ENCODE results near the gene RXRA. TPM values are rescaled to one million over a fixed set of nuclear protein-coding genes. Genes with fewer than 3 reads are reported as not detected.

The RXRA gene
- total and polyA plus RNA-seq, 2 of the 13 experiments (the other 11 are each of a cell fraction or from before 2014, with no cell fraction given): 18.9 to 29.2 TPM

DNA sequence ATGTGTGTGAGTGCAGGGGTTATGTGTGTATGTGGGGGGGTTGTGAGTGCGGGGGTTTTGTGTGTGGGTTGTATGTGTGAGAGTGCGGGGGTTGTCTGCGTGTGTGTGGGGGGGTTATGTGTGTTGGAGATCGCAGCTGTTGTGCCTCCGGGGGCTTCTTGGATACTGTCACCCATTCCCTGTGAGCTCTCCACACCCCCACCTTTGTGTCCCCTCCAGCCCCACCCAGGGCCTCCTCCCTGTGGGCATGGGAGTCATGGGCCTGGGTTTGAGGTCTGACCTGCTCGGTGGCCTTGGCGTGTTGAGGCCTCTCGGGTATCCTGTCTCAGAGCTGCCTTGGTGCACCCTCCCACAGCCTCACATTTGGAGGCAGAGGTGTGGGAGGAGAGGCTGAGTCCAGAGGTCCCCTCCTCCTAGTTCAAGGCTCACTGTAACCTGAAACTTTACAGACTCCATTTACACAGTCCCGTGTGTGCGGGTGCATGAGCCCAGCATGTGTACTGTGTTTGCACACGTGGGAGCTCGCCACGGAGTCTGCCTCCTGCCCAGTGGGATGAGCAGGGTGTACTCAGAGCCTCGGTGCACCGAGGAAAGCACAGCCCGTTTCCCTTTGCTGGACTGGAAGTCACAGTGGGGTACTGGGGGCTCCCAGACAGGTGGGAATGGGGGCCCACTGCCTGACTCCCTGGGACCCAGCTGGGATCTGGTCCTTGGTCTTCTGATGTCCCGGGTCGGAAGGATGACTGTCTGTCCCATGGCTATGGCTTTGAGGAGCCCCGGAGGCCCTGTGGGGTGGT lies 43.4 kb downstream of the RXRA start (continued):
- TF ChIP-seq ZNF780A (CRISPR knock-in tag; IDR thresholded peaks at IDR 0.05) (no peak), SRSF1 (optimal IDR thresholded peaks at IDR 0.05; ENCODE audit: low read depth, low read length) (no peak), LCORL (IDR thresholded peaks at IDR 0.05) (no peak), LCORL (CRISPR knock-in tag; IDR thresholded peaks at IDR 0.05) (peak; percentile 90), ZNF776 (CRISPR knock-in tag; IDR thresholded peaks at IDR 0.05) (no peak), IKZF4 (CRISPR knock-in tag; IDR thresholded peaks at IDR 0.05; ENCODE audit: borderline replicate concordance, low read depth, not compliant biosample characterization) (peak; percentile 44), SNAI1 (CRISPR knock-in tag; IDR thresholded peaks at IDR 0.05; ENCODE audit: borderline replicate concordance) (no peak), ZKSCAN1 (IDR thresholded peaks at IDR 0.05; ENCODE audit: low read length) (no peak), NFYB (CRISPR knock-in tag; IDR thresholded peaks at IDR 0.05) (no peak), ATF7-NPFF (CRISPR knock-in tag; IDR thresholded peaks at IDR 0.05; ENCODE audit: low read depth) (no peak; the same call in 1 of the 2 replicates), GATAD2A (CRISPR knock-in tag; IDR thresholded peaks at IDR 0.05) (peak; percentile 84)
- TF ChIP-seq, protein P1, sequence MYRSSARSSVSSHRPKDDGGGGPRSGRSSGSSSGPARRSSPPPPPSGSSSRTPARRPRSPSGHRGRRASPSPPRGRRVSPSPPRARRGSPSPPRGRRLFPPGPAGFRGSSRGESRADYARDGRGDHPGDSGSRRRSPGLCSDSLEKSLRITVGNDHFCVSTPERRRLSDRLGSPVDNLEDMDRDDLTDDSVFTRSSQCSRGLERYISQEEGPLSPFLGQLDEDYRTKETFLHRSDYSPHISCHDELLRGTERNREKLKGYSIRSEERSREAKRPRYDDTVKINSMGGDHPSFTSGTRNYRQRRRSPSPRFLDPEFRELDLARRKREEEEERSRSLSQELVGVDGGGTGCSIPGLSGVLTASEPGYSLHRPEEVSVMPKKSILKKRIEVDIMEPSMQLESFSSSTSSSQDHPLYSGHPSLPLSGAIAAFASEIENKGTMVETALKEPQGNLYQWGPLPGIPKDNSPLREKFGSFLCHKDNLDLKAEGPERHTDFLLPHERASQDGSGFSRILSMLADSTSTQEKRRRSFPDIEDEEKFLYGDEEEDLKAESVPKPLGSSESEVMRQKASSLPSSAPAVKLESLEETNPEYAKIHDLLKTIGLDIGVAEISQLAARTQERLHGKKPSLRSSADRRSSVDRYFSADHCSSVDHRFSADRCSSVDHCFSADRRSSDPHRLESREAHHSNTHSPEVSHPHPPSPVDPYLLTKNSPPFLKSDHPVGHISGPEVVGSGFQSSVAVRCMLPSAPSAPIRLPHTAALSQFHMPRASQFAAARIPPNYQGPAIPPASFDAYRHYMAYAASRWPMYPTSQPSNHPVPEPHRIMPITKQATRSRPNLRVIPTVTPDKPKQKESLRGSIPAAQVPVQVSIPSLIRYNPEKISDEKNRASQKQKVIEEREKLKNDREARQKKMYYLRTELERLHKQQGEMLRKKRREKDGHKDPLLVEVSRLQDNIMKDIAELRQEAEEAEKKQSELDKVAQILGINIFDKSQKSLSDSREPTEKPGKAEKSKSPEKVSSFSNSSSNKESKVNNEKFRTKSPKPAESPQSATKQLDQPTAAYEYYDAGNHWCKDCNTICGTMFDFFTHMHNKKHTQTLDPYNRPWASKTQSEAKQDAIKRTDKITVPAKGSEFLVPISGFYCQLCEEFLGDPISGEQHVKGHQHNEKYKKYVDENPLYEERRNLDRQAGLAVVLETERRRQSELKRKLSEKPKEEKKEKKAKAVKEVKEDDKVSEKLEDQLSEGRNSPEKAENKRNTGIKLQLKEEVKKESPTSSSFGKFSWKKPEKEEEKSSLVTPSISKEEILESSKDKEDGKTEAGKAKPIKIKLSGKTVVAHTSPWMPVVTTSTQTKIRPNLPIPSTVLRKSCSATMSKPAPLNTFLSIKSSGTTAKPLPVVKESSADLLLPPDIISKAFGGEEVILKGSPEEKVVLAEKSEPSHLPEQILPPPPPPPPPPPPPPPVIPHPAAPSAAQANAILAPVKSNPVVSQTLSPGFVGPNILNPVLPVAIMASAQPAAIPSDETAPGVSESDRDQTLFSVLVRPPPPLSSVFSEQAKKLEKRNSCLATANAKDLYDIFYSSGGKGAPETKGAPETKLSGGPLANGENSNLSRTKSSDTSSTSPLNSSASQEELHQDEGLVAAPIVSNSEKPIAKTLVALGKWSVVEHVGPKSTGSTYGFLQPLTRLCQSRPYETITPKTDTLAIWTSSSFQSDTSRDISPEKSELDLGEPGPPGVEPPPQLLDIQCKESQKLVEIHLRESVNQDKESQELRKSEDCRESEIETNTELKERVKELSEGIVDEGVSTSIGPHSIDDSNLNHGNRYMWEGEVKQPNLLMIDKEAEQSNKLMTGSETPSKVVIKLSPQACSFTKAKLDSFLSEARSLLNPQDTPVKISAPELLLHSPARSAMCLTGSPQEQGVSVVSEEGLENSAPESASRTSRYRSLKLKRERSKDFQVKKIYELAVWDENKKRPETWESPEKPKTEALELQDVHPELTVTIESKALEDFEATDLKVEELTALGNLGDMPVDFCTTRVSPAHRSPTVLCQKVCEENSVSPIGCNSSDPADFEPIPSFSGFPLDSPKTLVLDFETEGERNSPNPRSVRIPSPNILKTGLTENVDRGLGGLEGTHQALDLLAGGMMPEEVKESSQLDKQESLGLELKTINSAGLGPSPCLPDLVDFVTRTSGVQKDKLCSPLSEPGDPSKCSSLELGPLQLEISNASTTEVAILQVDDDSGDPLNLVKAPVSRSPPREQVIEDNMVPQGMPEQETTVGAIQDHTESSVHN (CRISPR knock-in tag; IDR thresholded peaks at IDR 0.05): 0 out of 2 replicates have a peak, but pooled peaks have one; percentile 52
- TF ChIP-seq, protein P2, sequence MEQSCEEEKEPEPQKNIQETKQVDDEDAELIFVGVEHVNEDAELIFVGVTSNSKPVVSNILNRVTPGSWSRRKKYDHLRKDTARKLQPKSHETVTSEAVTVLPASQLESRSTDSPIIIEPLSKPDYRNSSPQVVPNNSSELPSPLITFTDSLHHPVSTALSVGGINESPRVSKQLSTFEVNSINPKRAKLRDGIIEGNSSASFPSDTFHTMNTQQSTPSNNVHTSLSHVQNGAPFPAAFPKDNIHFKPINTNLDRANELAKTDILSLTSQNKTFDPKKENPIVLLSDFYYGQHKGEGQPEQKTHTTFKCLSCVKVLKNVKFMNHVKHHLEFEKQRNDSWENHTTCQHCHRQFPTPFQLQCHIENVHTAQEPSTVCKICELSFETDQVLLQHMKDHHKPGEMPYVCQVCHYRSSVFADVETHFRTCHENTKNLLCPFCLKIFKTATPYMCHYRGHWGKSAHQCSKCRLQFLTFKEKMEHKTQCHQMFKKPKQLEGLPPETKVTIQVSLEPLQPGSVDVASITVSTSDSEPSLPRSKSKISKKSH (CRISPR knock-in tag; IDR thresholded peaks at IDR 0.05; ENCODE audit: borderline replicate concordance): 0 out of 2 replicates have a peak, but pooled peaks have one; percentile 17
- TF ChIP-seq, protein P3, sequence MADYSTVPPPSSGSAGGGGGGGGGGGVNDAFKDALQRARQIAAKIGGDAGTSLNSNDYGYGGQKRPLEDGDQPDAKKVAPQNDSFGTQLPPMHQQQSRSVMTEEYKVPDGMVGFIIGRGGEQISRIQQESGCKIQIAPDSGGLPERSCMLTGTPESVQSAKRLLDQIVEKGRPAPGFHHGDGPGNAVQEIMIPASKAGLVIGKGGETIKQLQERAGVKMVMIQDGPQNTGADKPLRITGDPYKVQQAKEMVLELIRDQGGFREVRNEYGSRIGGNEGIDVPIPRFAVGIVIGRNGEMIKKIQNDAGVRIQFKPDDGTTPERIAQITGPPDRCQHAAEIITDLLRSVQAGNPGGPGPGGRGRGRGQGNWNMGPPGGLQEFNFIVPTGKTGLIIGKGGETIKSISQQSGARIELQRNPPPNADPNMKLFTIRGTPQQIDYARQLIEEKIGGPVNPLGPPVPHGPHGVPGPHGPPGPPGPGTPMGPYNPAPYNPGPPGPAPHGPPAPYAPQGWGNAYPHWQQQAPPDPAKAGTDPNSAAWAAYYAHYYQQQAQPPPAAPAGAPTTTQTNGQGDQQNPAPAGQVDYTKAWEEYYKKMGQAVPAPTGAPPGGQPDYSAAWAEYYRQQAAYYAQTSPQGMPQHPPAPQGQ (CRISPR knock-in tag; IDR thresholded peaks at IDR 0.05; ENCODE audit: borderline replicate concordance): no peak
- TF ChIP-seq, protein P4, sequence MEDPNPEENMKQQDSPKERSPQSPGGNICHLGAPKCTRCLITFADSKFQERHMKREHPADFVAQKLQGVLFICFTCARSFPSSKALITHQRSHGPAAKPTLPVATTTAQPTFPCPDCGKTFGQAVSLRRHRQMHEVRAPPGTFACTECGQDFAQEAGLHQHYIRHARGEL (CRISPR knock-in tag; IDR thresholded peaks at IDR 0.05): no peak
